Hepatocyte (in vitro differentiated cells): ENCODE measurements around the gene NPR3. TPM values are rescaled to one million over a fixed set of nuclear protein-coding genes. Genes with fewer than 3 reads are reported as not detected.

Experiments used
- DNase-seq: peaks from one replicate; pipeline ENCODE4 v3.0.0-alpha.2; 2016; ENCODE audit warnings: low spot score
- H2AFZ ChIP-seq: fragments of 200-600 bp; sonication (generic); 2 replicates; pipeline ENCODE4 v1.6.0; 2016; ENCODE audit warnings: antibody characterized with exemption, mild to moderate bottlenecking
- H3K27ac ChIP-seq: fragments of 200-600 bp; sonication (generic); 2 replicates; pipeline ENCODE4 v1.5.1; 2016; ENCODE audit warnings: mild to moderate bottlenecking
- H3K27me3 ChIP-seq: fragments of 200-600 bp; sonication (generic); 2 replicates; pipeline ENCODE4 v1.6.1; 2016
- H3K36me3 ChIP-seq: fragments of 200-600 bp; sonication (generic); replicated peaks from 2 replicates; pipeline ENCODE4 v1.5.1; 2016; ENCODE audit warnings: low read depth; ENCODE audit not compliant: insufficient read depth
- H3K4me1 ChIP-seq: fragments of 200-600 bp; sonication (generic); 2 replicates; pipeline ENCODE4 v1.5.1; 2016; ENCODE audit warnings: mild to moderate bottlenecking, moderate library complexity; ENCODE audit not compliant: insufficient read depth
- H3K4me2 ChIP-seq: fragments of 200-600 bp; sonication (generic); 2 replicates; pipeline ENCODE4 v1.6.0; 2016
- H3K4me3 ChIP-seq: fragments of 200-600 bp; sonication (generic); 2 replicates; pipeline ENCODE4 v1.5.1; 2016; ENCODE audit warnings: mild to moderate bottlenecking
- H3K79me2 ChIP-seq: fragments of 200-600 bp; sonication (generic); 2 replicates; pipeline ENCODE4 v1.6.0; 2017; ENCODE audit warnings: mild to moderate bottlenecking
- H3K9me2 ChIP-seq: fragments of 200-600 bp; sonication (generic); replicated peaks from 2 replicates; pipeline ENCODE4 v1.6.0; 2017; ENCODE audit warnings: mild to moderate bottlenecking; ENCODE audit not compliant: insufficient read depth
- H3K9me3 ChIP-seq: fragments of 200-600 bp; sonication (generic); 2 replicates; pipeline ENCODE4 v1.5.1; 2016; ENCODE audit warnings: low read depth, mild to moderate bottlenecking
- H4K20me1 ChIP-seq: fragments of 200-600 bp; sonication (generic); 2 replicates; pipeline ENCODE4 v1.6.0; 2016; ENCODE audit warnings: mild to moderate bottlenecking; ENCODE audit not compliant: insufficient read depth, poor library complexity, severe bottlenecking
- CTCF ChIP-seq: fragments of 200-600 bp; sonication (generic); IDR thresholded peaks from 2 replicates; pipeline ENCODE4 v1.5.1; 2016; ENCODE audit warnings: antibody characterized with exemption, mild to moderate bottlenecking; ENCODE audit not compliant: poor library complexity
- EZH2 ChIP-seq: fragments of 200-600 bp; sonication (generic); IDR thresholded peaks from 2 replicates; pipeline ENCODE4 v1.6.1; 2016; ENCODE audit warnings: antibody characterized with exemption, mild to moderate bottlenecking, borderline replicate concordance
- EZH2phosphoT487 ChIP-seq: fragments of 200-600 bp; sonication (generic); IDR thresholded peaks from one replicate; pipeline ENCODE4 v1.6.1; 2018; ENCODE audit warnings: antibody characterized with exemption, mild to moderate bottlenecking, low read depth, moderate library complexity; ENCODE audit not compliant: unreplicated experiment, severe bottlenecking
- WGBS: methylation state at CpG from one replicate; pipeline ENCODE4 v1.1.6; 2016; ENCODE audit warnings: low lambda C conversion rate; ENCODE audit errors: missing lambda C conversion rate; 5-methylcytosine and 5-hydroxymethylcytosine counted together
- polyA plus RNA-seq: library from polyadenylated mRNA; unstranded; fragments of >200 nt; fragmentation: Nextera tagmentation; extraction: Ambion mirVana; gene quantifications from 2 replicates; pipeline ENCODE4 v1.2.1, GENCODE V29; 2016
- total RNA-seq: library from RNA; depleted of rRNA; stranded (reverse); fragments of >200 nt; gene quantifications from 2 replicates; pipeline ENCODE4 v1.2.3, GENCODE V29; 2014

The NPR3 gene
- 18.9 and 20.0 TPM in 2 replicates for total RNA-seq
- 3.6 and 6.9 TPM in 2 replicates for polyA plus RNA-seq

- Histone ChIP-seq H3K27ac (peak within 1 kb of the TSS; percentile 36), H2AFZ (peak within 1 kb of the TSS; percentile 47), H3K36me3 (no peaks in the 10 kb centered on the region), H3K4me3 (peak within 1 kb of the TSS; percentile 35), H3K27me3 (peaks cover 57% of the 10 kb centered on the region), H4K20me1 (no peaks in the 10 kb centered on the region), H3K4me1 (peaks cover 8% of the 10 kb centered on the region), H3K79me2 (no peaks in the 10 kb centered on the region), H3K9me2 (no peaks in the 10 kb centered on the region), H3K4me2 (peak within 1 kb of the TSS; percentile 95), H3K9me3 (no peaks in the 10 kb centered on the region)
- TF ChIP-seq EZH2phosphoT487, result no peak
- DNase-seq, result peak; percentile 40
- WGBS, result 4% methylated on average over 51 of the region's 55 CpGs
Measured at GRCh38 chr5:32710550-32711361, at the start of gene NPR3. TSS of gene NPR3 (plus strand) at chr5:32711321. CDS start at chr5:32711777, 456 bp downstream.

- H3K27me3 ChIP-seq, result no peaks in the 10 kb centered on the region
- H3K9me2 ChIP-seq, result no peaks in the 10 kb centered on the region
- H3K27ac ChIP-seq, result no peak overlapping the region
- no peaks in the 10 kb centered on the region for H3K4me1 ChIP-seq
- H3K79me2 ChIP-seq, result no peaks in the 10 kb centered on the region
- no peak overlapping the region for H3K4me2 ChIP-seq
- no peak for DNase-seq
- H3K4me3 ChIP-seq, result no peak overlapping the region
- no peaks in the 10 kb centered on the region for H4K20me1 ChIP-seq
- 84% methylated on average over 8 of the region's 8 CpGs for WGBS
- no peaks in the 10 kb centered on the region for H3K36me3 ChIP-seq
- H3K9me3 ChIP-seq, result no peaks in the 10 kb centered on the region
- TF ChIP-seq EZH2phosphoT487 (no peak), CTCF (no peak), EZH2 (no peak)
- no peak overlapping the region for H2AFZ ChIP-seq
Measured at GRCh38 chr5:32664523-32664922, 46.6 kb upstream of the NPR3 start.

GRCh38 chr5:32668552-32668951, 42.6 kb upstream of the NPR3 start:
- 80% methylated on average over 11 of the region's 11 CpGs for WGBS
- H3K4me3 ChIP-seq, result no peak overlapping the region
- H3K79me2 ChIP-seq, result no peaks in the 10 kb centered on the region
- H3K4me2 ChIP-seq, result no peak overlapping the region
- H3K36me3 ChIP-seq, result no peaks in the 10 kb centered on the region
- no peaks in the 10 kb centered on the region for H3K27me3 ChIP-seq
- peaks cover 7% of the 10 kb centered on the region for H3K9me3 ChIP-seq
- H3K27ac ChIP-seq, result no peak overlapping the region
- no peak for DNase-seq
- no peaks in the 10 kb centered on the region for H4K20me1 ChIP-seq
- H3K9me2 ChIP-seq, result no peaks in the 10 kb centered on the region
- no peak overlapping the region for H2AFZ ChIP-seq
- H3K4me1 ChIP-seq, result no peaks in the 10 kb centered on the region
- TF ChIP-seq CTCF (no peak), EZH2phosphoT487 (no peak), EZH2 (no peak)

DNA sequence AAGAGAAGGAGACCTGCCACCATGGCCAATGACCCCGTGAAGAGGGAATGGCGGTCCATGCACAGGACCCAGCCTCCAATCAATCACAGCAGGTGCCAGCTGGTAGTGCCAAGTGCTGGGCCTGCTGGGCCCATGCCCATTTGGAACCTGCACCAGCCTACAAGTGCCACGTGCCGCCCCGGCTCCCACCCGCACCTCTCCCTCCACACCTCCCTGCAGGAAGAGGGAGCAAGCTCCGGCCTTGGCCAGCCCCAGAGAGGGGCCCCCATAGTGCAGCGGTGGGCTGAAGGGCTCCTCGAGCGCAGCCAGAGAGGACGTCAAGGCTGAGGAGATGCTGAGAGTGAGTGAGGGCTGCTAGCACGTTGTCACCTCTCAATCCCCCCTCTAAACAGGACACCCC, 37.8 kb upstream of the NPR3 start:
- Histone ChIP-seq H4K20me1 (no peaks in the 10 kb centered on the region), H3K27me3 (no peaks in the 10 kb centered on the region), H3K4me3 (no peak overlapping the region), H3K36me3 (no peaks in the 10 kb centered on the region), H3K4me1 (no peaks in the 10 kb centered on the region), H3K79me2 (no peaks in the 10 kb centered on the region), H3K27ac (no peak overlapping the region), H3K4me2 (no peak overlapping the region), H3K9me3 (peaks cover 7% of the 10 kb centered on the region), H2AFZ (no peak overlapping the region), H3K9me2 (no peaks in the 10 kb centered on the region)
- DNase-seq, result no peak
- 92% methylated on average over 12 of the region's 12 CpGs for WGBS
- TF ChIP-seq EZH2 (no peak), CTCF (no peak), EZH2phosphoT487 (no peak)
